ENCODE data around the gene KDF1. TPM values are rescaled to one million over a fixed set of nuclear protein-coding genes. Genes with fewer than 3 reads are reported as not detected.

The KDF1 gene
- total RNA-seq (ENCODE audit: low replicate concordance), result not detected in 2 replicates

GRCh38 chr1:26959722-26960624 lies at the start of gene KDF1:
KDF1 (minus strand) TSS chr1:26960468; CDS start chr1:26952380, 8,088 bp downstream.
- TF ChIP-seq CTCF (IDR thresholded peaks at IDR 0.05; ENCODE audit: insufficient read depth, low read length), result no peak
- DNase-seq (ENCODE audit: low read depth), result no peak
- H3K4me3 ChIP-seq (ENCODE audit: low read depth, low read length), result no peak within 1 kb of the TSS

GRCh38 chr1:27009601-27010197 lies 49.4 kb upstream of the KDF1 start:
- TF ChIP-seq CTCF (IDR thresholded peaks at IDR 0.05; ENCODE audit: insufficient read depth, low read length), result no peak
- no peak for DNase-seq (ENCODE audit: low read depth)
- H3K4me3 ChIP-seq (ENCODE audit: low read depth, low read length), result no peak overlapping the region

GRCh38 chr1:27007909-27008582 lies 47.8 kb upstream of the KDF1 start:
- H3K4me3 ChIP-seq (ENCODE audit: low read depth, low read length), result no peak overlapping the region
- TF ChIP-seq CTCF (IDR thresholded peaks at IDR 0.05; ENCODE audit: insufficient read depth, low read length), result no peak
- DNase-seq (ENCODE audit: low read depth), result no peak

- H3K4me3 ChIP-seq (ENCODE audit: low read depth, low read length), result no peak overlapping the region
- TF ChIP-seq CTCF (IDR thresholded peaks at IDR 0.05; ENCODE audit: insufficient read depth, low read length), result no peak
- DNase-seq (ENCODE audit: low read depth), result no peak
Measured at GRCh38 chr1:27006683-27007082, 46.4 kb upstream of the KDF1 start.

- TF ChIP-seq CTCF (IDR thresholded peaks at IDR 0.05; ENCODE audit: insufficient read depth, low read length), result no peak
- no peak for DNase-seq (ENCODE audit: low read depth)
- H3K4me3 ChIP-seq (ENCODE audit: low read depth, low read length), result no peak overlapping the region
Measured at GRCh38 chr1:27005648-27006496, 45.6 kb upstream of the KDF1 start.

- no peak for TF ChIP-seq CTCF (IDR thresholded peaks at IDR 0.05; ENCODE audit: insufficient read depth, low read length)
- DNase-seq (ENCODE audit: low read depth), result no peak
- H3K4me3 ChIP-seq (ENCODE audit: low read depth, low read length), result no peak overlapping the region
Measured at GRCh38 chr1:27005166-27005530, 44.9 kb upstream of the KDF1 start.
